Esophagus (tissue), 2 donors: Measurements from ENCODE around the gene FBH1. TPM values are rescaled to one million over a fixed set of nuclear protein-coding genes. Genes with fewer than 3 reads are reported as not detected.

Experiments used
- H3K27ac ChIP-seq, 2 donors: one replicate each; pipeline ENCODE4 v1.5.1; 2013; ENCODE audit warnings: low read depth in 2 of 2, mild to moderate bottlenecking in 2 of 2, inconsistent platforms in 1 of 2, low read length in 1 of 2, moderate library complexity in 1 of 2
- H3K27me3 ChIP-seq, 2 donors: one replicate each; pipeline ENCODE4 v1.6.1; 2013; ENCODE audit warnings: low read length in 2 of 2, control low read depth in 1 of 2, mild to moderate bottlenecking in 1 of 2; ENCODE audit not compliant: insufficient read depth in 2 of 2, control insufficient read depth in 1 of 2
- H3K36me3 ChIP-seq, 2 donors: one replicate each; pipeline ENCODE4 v1.6.1; 2013; ENCODE audit warnings: low read length in 1 of 2; ENCODE audit not compliant: control insufficient read depth in 2 of 2, insufficient read depth in 2 of 2
- H3K4me1 ChIP-seq, 2 donors: one replicate each; pipeline ENCODE4 v1.6.1; 2013; ENCODE audit warnings: low read length in 1 of 2; ENCODE audit not compliant: control insufficient read depth in 2 of 2, insufficient read depth in 2 of 2
- H3K4me3 ChIP-seq, 2 donors: one replicate each; pipeline ENCODE4 v1.5.1; 2013; ENCODE audit warnings: low read length in 2 of 2, mild to moderate bottlenecking in 2 of 2, low read depth in 1 of 2, moderate library complexity in 1 of 2
- H3K9me3 ChIP-seq, 2 donors: one replicate each; pipeline ENCODE4 v1.6.1; 2013; ENCODE audit warnings: mild to moderate bottlenecking in 2 of 2, low read depth in 1 of 2, low read length in 1 of 2, moderate library complexity in 1 of 2; ENCODE audit not compliant: control insufficient read depth in 2 of 2, insufficient read depth in 1 of 2
- WGBS, 2 donors: extraction: QIAGEN DNeasy Blood & Tissue Kit; methylation state at CpG; one replicate each; pipeline ENCODE4 v1.1.7; 2013; 5-methylcytosine and 5-hydroxymethylcytosine counted together
- polyA plus RNA-seq, 2 donors: library from polyadenylated mRNA; stranded (reverse); fragments of 200-250 nt; gene quantifications; one replicate each; pipeline ENCODE4 v1.2.3, GENCODE V29; 2013
- donor health status: healthy with polysubstance abuse.
- donor health status: Bipolar disorder and iron deficiency.

Gene FBH1
- polyA plus RNA-seq, 2 donors: 25.4 to 34.4 TPM

DNA sequence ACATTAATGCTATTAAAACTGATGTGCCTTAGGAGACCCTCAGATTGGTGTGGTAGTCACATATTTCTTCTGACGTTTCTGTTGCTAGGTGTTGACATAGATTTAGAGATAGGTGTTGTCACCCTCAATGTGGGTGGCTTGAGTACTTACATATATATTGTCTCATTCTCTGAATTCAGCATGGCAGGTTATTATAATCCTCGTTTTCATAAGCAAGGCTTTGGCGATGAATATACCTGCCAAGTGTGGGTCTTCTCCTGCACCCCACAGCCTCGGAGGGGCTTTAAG lies 7.0 kb downstream of the FBH1 start:
- Histone ChIP-seq H3K4me3 (no peak overlapping the region), H3K9me3 (peaks cover 0 to 4% of the 10 kb centered on the region in 2 donors), H3K27me3 (no peaks in the 10 kb centered on the region), H3K36me3 (peaks cover 4 to 6% of the 10 kb centered on the region in 2 donors), H3K4me1 (peaks cover 0 to 2% of the 10 kb centered on the region in 2 donors), H3K27ac (no peak overlapping the region)
- WGBS, 2 donors: 82 to 85% methylated on average over 4 of the region's 4 CpGs

DNA sequence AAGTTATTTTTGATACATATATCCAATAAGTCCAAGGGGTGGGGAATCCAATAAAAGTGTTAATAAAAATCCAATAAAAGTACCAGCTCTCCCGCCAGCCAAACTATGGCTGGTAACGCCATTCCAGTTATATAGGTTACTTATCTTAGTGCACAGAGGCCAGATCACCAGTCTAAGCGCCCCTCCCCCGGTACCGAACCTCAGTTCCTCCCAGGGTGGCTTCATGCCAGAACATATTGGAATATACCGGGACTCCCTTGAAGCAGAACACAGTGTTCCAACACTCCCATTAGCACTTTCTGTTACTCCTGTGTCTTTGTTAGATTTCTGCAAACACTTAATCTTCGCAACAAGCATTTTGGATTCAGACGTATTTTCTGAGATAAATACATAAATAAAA lies 7.5 kb downstream of the FBH1 start:
- Histone ChIP-seq H3K9me3 (peaks cover 0 to 4% of the 10 kb centered on the region in 2 donors), H3K4me3 (no peak overlapping the region), H3K27ac (no peak overlapping the region), H3K36me3 (peaks cover 4 to 6% of the 10 kb centered on the region in 2 donors), H3K27me3 (no peaks in the 10 kb centered on the region), H3K4me1 (no peaks in the 10 kb centered on the region)
- WGBS, 2 donors: 98% methylated on average over 8 of the region's 8 CpGs

DNA sequence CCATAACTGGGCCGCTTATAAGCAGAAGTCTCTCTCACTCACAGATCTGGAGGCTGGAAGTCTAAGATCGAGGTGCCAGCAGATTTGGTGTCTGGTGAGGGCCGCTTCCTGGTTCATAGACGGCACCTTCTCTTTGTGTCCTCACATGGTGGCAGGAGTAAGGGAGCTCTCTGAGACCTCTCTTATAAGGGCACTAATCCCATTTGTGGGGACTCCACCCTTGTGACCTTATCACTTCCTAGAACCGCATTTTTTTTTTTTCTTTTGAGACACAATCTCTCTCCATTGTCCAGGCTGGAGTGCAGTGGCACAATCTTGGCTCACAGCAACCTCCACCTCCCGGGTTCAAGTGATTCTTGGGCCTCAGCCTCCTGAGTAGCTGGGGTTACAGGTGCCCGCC lies 8.1 kb downstream of the FBH1 start:
- 91 to 92% methylated on average over 7 of the region's 7 CpGs for WGBS, 2 donors

DNA sequence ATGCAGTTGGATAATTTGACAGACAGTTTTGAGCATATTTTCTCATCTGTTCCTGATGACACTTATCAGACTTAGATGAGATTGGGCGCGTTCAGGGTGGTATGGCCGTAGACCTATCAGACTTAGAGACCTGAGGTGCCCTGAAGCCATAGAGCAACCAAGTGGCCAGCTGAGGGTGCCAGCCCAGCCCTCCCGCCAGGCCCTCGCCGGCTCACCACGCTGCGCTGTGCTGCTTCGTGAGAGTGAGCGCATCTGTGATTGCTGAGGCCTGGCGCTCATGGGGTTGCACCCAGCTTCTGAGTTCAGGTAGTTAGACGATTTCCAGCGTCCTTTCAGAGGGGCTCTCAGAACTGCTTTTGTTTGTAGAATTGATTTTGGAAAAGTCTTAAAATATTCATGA lies 10.2 kb downstream of the FBH1 start:
- Histone ChIP-seq H3K36me3 (peaks cover 3 to 4% of the 10 kb centered on the region in 2 donors), H3K27me3 (no peaks in the 10 kb centered on the region), H3K4me1 (no peaks in the 10 kb centered on the region), H3K4me3 (no peak overlapping the region), H3K9me3 (peaks cover 0 to 4% of the 10 kb centered on the region in 2 donors), H3K27ac (no peak overlapping the region)
- 93 to 97% methylated on average over 13 of the region's 13 CpGs for WGBS, 2 donors

More for the DNA sequence above, 8.1 kb downstream of the FBH1 start:
- Histone ChIP-seq H3K4me1 (no peaks in the 10 kb centered on the region), H3K4me3 (no peak overlapping the region), H3K27ac (no peak overlapping the region), H3K36me3 (peaks cover 4 to 6% of the 10 kb centered on the region in 2 donors), H3K27me3 (no peaks in the 10 kb centered on the region), H3K9me3 (peaks cover 0 to 4% of the 10 kb centered on the region in 2 donors)

GRCh38 chr10:5902511-5903274 lies 12.7 kb downstream of the FBH1 start:
- Histone ChIP-seq H3K4me3 (no peak overlapping the region), H3K9me3 (peaks cover 0 to 4% of the 10 kb centered on the region in 2 donors), H3K27me3 (no peaks in the 10 kb centered on the region), H3K27ac (no peak overlapping the region), H3K36me3 (peaks cover 0 to 9% of the 10 kb centered on the region in 2 donors), H3K4me1 (peaks cover 0 to 9% of the 10 kb centered on the region in 2 donors)
- 89 to 94% methylated on average over 18 of the region's 18 CpGs for WGBS, 2 donors

DNA sequence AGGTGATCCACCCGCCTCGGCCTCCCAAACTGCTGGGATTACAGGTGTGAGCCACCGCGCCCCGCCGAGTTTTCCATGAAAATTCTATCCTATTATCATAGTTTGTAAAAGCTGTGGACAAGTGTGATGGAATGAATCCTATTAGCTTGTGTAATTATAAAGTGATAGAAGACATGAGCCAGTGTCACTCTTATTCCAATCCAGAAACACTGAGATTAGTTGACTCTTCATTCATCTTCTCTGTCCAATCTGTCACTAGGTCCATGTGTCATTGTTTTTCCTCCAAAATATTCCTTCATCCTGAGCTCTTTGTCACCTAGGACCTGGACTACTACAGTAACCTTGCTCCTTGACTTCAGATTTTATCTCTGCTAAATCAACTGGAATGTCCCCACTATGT lies 13.5 kb downstream of the FBH1 start:
- Histone ChIP-seq H3K4me3 (no peak overlapping the region), H3K9me3 (no peaks in the 10 kb centered on the region), H3K4me1 (peaks cover 0 to 9% of the 10 kb centered on the region in 2 donors), H3K27me3 (no peaks in the 10 kb centered on the region), H3K36me3 (peaks cover 0 to 9% of the 10 kb centered on the region in 2 donors), H3K27ac (no peak overlapping the region)
- WGBS, 2 donors: 95 to 96% methylated on average over 6 of the region's 6 CpGs

GRCh38 chr10:5904227-5904626 lies 14.2 kb downstream of the FBH1 start:
- peaks cover 0 to 9% of the 10 kb centered on the region in 2 donors for H3K4me1 ChIP-seq
- H3K27me3 ChIP-seq: no peaks in the 10 kb centered on the region
- H3K27ac ChIP-seq: no peak overlapping the region
- 68% methylated on average over 4 of the region's 4 CpGs for WGBS, 2 donors
- no peaks in the 10 kb centered on the region for H3K9me3 ChIP-seq
- no peak overlapping the region for H3K4me3 ChIP-seq
- peaks cover 0 to 15% of the 10 kb centered on the region in 2 donors for H3K36me3 ChIP-seq

- peak overlapping the region; percentile 38 to 56 for H3K27ac ChIP-seq
Measured at GRCh38 chr10:5905854-5906507, 15.9 kb downstream of the FBH1 start.

DNA sequence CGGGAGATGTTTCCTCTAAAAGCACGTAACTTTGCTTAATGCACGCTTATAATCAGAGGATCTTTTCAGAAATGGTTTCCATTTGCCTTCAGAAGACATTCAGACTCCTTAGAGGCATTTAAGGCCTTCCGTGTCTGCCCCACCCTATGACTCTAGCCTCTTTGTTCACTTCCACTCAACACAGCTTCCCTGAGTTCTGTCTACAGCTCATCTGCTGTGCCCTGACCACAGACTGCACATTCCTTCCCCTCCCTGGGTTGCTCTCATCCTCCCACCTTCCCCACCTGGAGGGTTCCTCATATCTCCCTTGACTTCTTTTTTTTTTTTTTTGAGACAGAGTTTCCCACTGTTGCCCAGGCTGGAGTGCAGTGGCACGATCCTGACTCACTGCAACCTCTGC lies 16.6 kb downstream of the FBH1 start:
- H3K4me1 ChIP-seq: peaks cover 0 to 9% of the 10 kb centered on the region in 2 donors
- H3K4me3 ChIP-seq: no peak overlapping the region
- WGBS, 2 donors: 85 to 92% methylated on average over 5 of the region's 5 CpGs
- no peaks in the 10 kb centered on the region for H3K9me3 ChIP-seq
- peaks cover 9 to 30% of the 10 kb centered on the region in 2 donors for H3K36me3 ChIP-seq
- no peaks in the 10 kb centered on the region for H3K27me3 ChIP-seq
- H3K27ac ChIP-seq: peak overlapping the region; percentile 38 to 56

More at GRCh38 chr10:5905854-5906507, 15.9 kb downstream of the FBH1 start:
- Histone ChIP-seq H3K4me3 (no peak overlapping the region), H3K36me3 (peaks cover 4 to 23% of the 10 kb centered on the region in 2 donors), H3K4me1 (peaks cover 0 to 9% of the 10 kb centered on the region in 2 donors), H3K27me3 (no peaks in the 10 kb centered on the region), H3K9me3 (no peaks in the 10 kb centered on the region)
- 77 to 79% methylated on average over 13 of the region's 13 CpGs for WGBS, 2 donors
